ENCODE results near the gene CENPA.

Gene CENPA

GRCh38 chr2:26763019-26763418 lies 22.8 kb upstream of the CENPA start:
- DNase-seq = no peak

GRCh38 chr2:26764078-26764887 lies 21.6 kb upstream of the CENPA start, which contains the start of gene SLC35F6:
Gene SLC35F6 (plus strand): TSS chr2:26764284. CDS start chr2:26764350, 66 bp downstream.
- DNase-seq = peak; percentile 62

- DNase-seq = no peak
These were observed 20.9 kb upstream of the CENPA start for GRCh38 chr2:26764906-26765305.

- no peak for DNase-seq
These were observed 20.2 kb upstream of the CENPA start for GRCh38 chr2:26765475-26766200.

- DNase-seq = no peak
These were observed 18.7 kb upstream of the CENPA start for GRCh38 chr2:26767129-26767528.

- peak; percentile 42 for DNase-seq
These were observed 17.9 kb upstream of the CENPA start for GRCh38 chr2:26767894-26768487.

GRCh38 chr2:26768759-26769088 lies 17.1 kb upstream of the CENPA start:
- DNase-seq = no peak

- DNase-seq = no peak
These were observed 16.6 kb upstream of the CENPA start for GRCh38 chr2:26769089-26769761.

GRCh38 chr2:26770986-26771586 lies 14.8 kb upstream of the CENPA start:
- no peak for DNase-seq

- DNase-seq = no peak
These were observed 13.5 kb upstream of the CENPA start for GRCh38 chr2:26772064-26773001.

- DNase-seq = no peak
These were observed 9.6 kb upstream of the CENPA start for GRCh38 chr2:26776195-26776800.

- no peak for DNase-seq
These were observed 7.8 kb upstream of the CENPA start for GRCh38 chr2:26778098-26778497.

GRCh38 chr2:26778507-26778906 lies 7.3 kb upstream of the CENPA start:
- no peak for DNase-seq

GRCh38 chr2:26780203-26780760 lies 5.6 kb upstream of the CENPA start:
- DNase-seq = no peak

- no peak for DNase-seq
These were observed 2.8 kb upstream of the CENPA start for GRCh38 chr2:26782876-26783704.

- no peak for DNase-seq
These were observed 1.2 kb upstream of the CENPA start for GRCh38 chr2:26784570-26785234.

GRCh38 chr2:26786207-26787028 lies 562 bp downstream of the CENPA start:
- no peak for DNase-seq

GRCh38 chr2:26792720-26793119 lies 6.9 kb downstream of the CENPA start:
- no peak for DNase-seq

- no peak for DNase-seq
These were observed 7.7 kb downstream of the CENPA start for GRCh38 chr2:26793518-26793917.

Data from NCI-H1092 (cell line).